Measurements from ENCODE around the gene CPPED1. TPM values are rescaled to one million over a fixed set of nuclear protein-coding genes. Genes with fewer than 3 reads are reported as not detected.

Gene CPPED1
- total RNA-seq, 1 donor from 2014 or later = 38.6 TPM

- no peak for DNase-seq (ENCODE audit: extremely low read depth, low read depth, low spot score)
Measured at GRCh38 chr16:12688951-12689850, 114.5 kb downstream of the CPPED1 start.

DNA sequence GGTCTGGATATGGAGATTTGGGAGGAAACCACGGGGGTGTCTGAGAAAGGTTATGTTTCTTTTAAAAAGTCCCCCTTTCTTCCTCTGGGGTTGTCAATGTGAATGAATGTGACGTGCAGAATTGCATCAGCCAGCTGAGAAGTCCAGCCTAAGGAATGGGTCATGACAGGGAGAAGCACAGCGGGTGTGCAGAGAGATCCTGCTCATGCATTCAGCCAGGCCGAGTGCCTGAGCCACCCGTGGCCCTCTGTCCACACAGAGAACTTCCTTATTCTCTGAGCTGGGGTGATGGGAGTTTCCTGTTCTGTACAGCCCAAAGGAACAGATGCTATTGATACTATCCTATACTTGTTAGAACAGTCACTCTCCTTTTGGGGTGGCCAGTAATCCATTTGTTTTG, 117.9 kb downstream of the CPPED1 start:
- no peak for DNase-seq (ENCODE audit: extremely low read depth, low read depth, low spot score)

DNA sequence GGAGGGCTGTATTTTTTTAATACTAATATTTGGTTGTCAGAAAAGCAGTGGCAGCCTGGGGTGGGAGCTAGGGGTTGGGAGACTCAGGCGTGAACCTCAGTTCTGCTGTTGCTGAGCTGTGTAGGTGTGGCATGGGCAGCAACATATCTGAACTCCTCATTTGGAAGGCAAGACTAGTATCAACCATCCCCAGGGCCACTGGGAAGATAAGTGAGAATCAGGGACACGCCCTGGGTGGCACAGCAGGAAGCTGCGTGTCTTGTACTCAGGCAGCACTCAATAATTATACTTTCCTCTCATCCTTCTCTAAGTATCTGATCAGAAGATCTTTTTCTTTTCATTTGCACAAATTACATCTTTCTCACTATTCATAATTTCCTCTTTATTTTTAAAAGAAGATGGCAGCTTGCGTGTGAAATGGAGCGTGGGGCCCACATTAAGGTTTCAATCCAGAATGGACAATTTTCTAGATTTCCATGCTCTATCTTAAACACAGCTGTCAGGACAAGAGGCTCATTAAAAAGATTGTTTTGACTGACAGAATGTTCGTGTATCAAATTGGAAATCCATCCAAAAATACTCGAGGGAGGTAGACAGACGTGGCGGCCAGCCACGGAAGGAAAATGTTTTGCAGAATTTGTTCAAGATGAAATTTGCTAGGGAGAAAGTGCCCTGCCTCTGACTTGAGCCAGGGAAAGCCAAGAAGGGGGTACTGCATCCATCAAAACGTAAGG, 121.1 kb downstream of the CPPED1 start:
- DNase-seq (ENCODE audit: extremely low read depth, low read depth, low spot score) = no peak

DNA sequence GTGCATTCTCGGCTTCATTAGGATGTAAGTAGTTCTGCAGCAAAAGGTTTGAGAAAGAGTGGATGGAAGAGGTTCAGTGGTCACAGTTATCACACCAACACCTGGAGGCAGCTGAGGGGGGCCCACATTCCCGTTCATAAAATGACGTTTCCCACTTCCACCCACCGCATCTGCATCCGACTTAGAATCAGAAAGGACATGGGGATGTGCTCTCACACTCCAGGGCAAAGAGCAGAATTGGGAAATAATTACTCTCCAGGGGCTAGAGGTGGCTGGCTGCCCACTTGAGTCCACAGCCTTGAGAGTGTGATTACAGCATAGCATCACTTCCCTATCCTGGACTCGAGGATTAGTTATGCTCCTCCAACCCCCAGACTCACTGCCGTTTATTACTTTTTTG, 122.0 kb downstream of the CPPED1 start:
- no peak for DNase-seq (ENCODE audit: extremely low read depth, low read depth, low spot score)

DNA sequence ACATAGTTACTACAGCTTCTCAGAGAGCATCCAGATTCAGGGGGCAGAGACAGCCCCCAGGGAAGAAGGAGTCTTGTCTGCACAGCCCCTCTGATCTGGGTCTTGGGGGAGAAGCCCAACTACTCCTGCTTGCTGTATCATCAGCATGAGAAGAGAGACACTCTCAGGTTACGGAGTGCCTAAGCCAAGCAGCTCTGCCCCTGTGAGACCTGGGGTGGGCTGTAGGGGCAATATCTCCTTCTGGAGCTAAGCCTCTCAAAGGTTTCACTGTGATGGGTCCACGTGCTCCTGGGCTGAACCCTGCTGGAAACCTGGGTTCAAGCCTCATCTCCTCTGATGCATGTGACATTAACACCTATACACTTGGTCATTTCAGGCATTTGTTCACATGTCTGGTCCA, 123.2 kb downstream of the CPPED1 start:
- no peak for DNase-seq (ENCODE audit: extremely low read depth, low read depth, low spot score)

- DNase-seq (ENCODE audit: extremely low read depth, low read depth, low spot score) = no peak
Measured at GRCh38 chr16:12679660-12680272, 123.9 kb downstream of the CPPED1 start.

DNA sequence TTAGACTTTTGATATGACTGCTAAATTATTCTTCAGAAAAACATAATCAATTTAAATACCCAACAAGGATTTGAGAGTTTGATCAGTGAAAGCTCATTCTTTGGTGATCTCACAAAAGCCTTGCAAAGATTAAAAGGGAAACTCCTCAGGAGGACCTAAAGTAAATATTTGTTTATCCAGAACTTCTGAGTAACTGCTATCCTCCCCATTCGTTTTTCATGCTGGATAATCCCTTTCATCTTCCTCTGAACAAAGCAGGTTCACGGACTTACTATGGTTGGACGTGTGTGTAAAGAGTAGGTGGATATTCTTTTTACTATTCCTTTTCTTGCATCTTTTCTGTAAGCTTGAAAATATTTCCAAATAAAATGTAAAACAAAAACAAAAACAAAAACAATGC, 124.7 kb downstream of the CPPED1 start:
- DNase-seq (ENCODE audit: extremely low read depth, low read depth, low spot score) = no peak

DNA sequence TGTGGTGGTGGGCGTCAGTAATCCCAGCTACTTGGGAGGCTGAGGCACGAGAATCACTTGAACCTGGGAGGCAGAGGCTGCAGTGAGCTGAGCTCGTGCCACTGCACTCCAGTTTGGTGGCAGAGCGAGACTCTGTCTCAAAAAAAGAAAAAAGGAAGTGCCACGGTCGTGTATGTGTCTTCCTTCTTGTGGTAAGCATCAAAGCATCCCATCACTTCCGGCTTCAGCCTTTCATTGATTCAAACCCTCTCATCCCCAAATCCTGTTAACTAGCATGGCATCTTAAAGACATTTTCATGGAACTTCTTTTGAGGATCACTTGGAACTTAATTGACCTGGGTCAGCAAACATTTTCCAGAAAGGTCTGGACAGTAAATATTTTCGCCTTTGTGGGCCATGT, 126.2 kb downstream of the CPPED1 start:
- no peak for DNase-seq (ENCODE audit: extremely low read depth, low read depth, low spot score)

- peak; percentile 71 for DNase-seq (ENCODE audit: extremely low read depth, low read depth, low spot score)
Measured at GRCh38 chr16:12675852-12676251, 127.8 kb downstream of the CPPED1 start.

DNA sequence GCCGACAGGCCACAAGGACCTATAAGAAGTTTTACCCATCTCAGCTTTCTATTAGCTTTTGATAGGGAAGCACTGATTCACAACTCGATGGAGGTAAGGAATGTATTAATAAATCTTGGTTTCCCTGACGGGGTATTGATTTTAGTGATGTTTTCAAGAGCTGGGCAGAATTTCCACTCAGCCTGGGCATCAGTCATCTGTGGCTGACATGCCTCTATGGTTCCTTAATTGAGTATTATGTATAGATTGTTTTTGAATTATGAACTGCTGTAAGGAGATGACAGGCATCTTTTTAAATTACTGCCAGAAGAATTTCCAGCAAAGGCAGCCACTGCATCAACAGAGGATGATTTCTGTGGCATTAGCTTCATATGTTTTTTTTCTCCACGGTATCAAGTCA, 128.6 kb downstream of the CPPED1 start:
- DNase-seq (ENCODE audit: extremely low read depth, low read depth, low spot score) = no peak

DNA sequence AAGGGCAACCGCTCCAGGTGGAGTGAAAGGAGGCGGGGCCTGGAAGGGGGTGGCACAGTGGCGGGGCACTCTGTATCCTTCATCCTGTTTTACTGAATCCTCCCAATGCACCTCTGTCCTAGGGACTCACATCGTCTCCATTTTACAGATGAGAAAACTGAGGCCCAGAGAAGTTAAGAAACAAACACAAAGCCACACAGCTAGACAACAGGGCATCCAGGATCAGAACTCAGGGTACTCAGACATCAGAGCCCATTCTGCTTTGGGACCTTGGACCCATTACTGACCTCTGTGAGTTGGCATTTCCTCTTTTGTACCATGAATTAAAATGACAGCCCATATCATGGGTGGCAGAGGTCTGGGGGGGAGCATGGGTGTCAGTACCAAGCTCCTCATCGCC, 129.2 kb downstream of the CPPED1 start:
- no peak for DNase-seq (ENCODE audit: extremely low read depth, low read depth, low spot score)

GRCh38 chr16:12674071-12674470, 129.6 kb downstream of the CPPED1 start:
- no peak for DNase-seq (ENCODE audit: extremely low read depth, low read depth, low spot score)

GRCh38 chr16:12673466-12673865, 130.2 kb downstream of the CPPED1 start:
- no peak for DNase-seq (ENCODE audit: extremely low read depth, low read depth, low spot score)

- no peak for DNase-seq (ENCODE audit: extremely low read depth, low read depth, low spot score)
Measured at GRCh38 chr16:12672986-12673385, 130.7 kb downstream of the CPPED1 start.

- no peak for DNase-seq (ENCODE audit: extremely low read depth, low read depth, low spot score)
Measured at GRCh38 chr16:12669908-12670307, 133.8 kb downstream of the CPPED1 start.

DNA sequence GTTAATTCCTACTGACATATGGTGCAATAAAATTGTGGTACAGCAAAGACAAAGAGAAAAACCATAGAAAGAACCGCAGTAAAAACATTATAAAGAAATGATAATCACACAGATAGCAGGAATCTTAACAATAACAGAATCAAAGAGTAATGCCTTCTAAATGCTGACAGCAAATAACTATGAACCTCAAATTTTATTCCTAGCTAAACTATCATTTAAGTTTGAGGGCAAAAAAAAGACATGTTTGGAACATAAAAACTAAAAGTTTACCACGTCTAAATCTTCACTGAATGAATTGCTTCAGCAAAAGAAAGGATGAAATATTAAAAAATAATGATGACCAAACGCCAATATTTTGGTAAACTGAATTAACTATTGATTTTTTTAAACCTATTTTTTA, 135.8 kb downstream of the CPPED1 start:
- no peak for DNase-seq (ENCODE audit: extremely low read depth, low read depth, low spot score)

DNA sequence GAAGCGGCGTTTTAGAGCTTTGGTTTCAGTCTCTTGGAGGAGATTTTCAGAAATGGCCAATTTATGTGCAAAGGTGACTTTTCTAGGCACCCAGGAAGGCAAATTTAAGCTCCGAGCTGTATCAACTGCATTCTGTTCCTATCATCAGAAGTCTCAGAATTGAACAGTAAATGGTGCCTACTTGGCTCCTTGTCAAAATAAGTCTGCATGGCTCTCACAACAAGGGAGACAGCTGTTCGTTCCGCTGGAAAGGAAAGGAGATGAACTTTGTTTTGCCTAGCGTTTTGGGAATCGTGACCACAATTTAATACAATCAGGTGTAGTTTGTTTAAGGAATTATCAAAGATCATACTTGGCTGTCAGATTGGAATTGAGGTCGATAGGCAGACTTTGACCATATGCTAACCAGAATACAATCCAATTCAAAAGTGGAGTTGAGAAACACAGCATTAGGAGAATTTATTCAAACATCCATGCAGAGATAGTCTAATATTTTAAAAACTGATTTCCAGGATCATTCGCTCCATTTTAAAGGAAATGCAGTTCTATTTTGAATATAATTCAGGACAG, 139.4 kb downstream of the CPPED1 start:
- DNase-seq (ENCODE audit: extremely low read depth, low read depth, low spot score) = no peak

DNA sequence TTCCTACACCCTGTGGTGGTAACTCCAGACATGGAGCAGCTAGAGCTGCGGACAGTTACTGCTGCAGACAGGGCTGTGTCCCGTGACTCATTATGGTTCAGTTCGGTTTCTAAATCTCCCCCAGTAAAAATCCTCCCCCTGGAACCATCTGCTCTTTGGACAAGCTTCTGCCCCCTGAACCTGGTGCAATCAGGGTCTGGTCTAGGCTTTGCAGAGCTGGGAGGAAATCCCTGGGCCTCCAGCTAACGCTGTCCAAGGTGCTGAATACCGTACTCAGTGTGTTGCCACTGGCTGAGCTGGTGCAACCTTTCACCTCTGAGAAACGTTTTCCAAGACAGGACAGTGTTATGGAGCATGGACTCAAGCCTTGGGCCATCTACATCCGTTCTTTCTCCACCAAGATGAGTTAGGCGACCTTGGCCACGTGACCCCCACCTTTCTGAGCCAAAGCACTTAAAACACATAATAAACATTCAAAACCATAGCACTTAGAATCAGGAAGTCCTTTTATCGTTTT, 142.0 kb downstream of the CPPED1 start:
- DNase-seq (ENCODE audit: extremely low read depth, low read depth, low spot score) = no peak

DNA sequence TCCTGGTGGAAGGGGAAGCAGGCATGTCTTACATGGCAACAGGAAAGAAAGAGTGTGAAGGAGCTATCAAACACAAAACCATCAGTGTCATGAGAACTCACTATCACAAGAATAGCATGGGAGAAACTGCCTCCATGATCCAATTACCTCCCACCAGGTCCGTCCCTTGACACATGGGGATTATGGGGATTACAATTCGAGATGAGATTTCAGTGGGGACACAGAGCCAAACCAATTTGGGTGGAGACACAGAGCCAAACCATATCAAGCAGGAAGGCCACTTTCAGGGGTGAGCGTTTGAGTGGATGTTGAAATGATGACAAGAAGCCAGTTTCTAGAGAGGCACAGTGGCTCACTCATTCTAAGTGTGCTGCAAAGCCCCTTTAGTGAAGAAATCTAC, 143.8 kb downstream of the CPPED1 start:
- no peak for DNase-seq (ENCODE audit: extremely low read depth, low read depth, low spot score)

- DNase-seq (ENCODE audit: extremely low read depth, low read depth, low spot score) = no peak
Measured at GRCh38 chr16:12658506-12658905, 145.2 kb downstream of the CPPED1 start.

DNA sequence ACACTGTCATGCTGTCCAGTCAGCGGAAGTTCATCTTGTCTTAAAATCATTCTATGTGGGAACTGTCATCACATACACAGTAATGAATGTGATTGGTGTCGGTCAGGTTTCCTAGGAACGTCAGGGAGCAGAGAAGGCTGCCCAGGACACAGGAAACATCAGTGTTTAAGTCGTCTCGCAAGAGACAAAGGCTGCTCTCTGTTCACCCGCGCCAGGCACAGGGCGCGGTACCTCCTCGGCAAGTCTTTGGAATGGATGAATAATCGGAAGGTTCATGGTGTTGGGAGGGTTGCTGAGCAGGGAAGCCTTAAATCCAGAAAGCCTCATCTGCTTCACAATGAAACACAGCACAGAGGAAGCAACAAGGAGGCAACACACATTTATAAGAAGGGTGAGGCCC, 148.2 kb downstream of the CPPED1 start:
- no peak for DNase-seq (ENCODE audit: extremely low read depth, low read depth, low spot score)

All from glomerular endothelial cell (primary cell).